Measurements from ENCODE around the gene DHDH. TPM values are rescaled to one million over a fixed set of nuclear protein-coding genes. Genes with fewer than 3 reads are reported as not detected.
A peak's percentile ranks its signal among the peaks of the same experiment; 100 is the strongest.
"Not testable (repeated sequence)": the region's sequence is repeated elsewhere in the genome, so short reads cannot be mapped to it uniquely, and the experiment has no call there.

DHDH gene
- total and polyA plus RNA-seq, 7 donors = 0.14 to 0.21 TPM; not detected in 5

GRCh38 chr19:48921721-48922500 lies 11.6 kb upstream of the DHDH start:
- intact Hi-C loops (cut with DNase I) = no loop called here
- H3K27me3 ChIP-seq (ENCODE audit: insufficient read depth in 3 of 3, low read length in 2 of 3) = no peaks in the 10 kb centered on the region
- peaks cover 3% of the 10 kb centered on the region for H3K4me1 ChIP-seq
- 83 to 92% (median 90%) methylated on average over 11 to 12 of the region's 12 CpGs for WGBS, 3 donors
- H3K36me3 ChIP-seq (ENCODE audit: insufficient read depth in 1 of 2, low read depth in 1 of 2) = peaks cover 0 to 58% of the 10 kb centered on the region in 2 donors
- H3K27ac ChIP-seq = no peak overlapping the region
- TF ChIP-seq CTCF (IDR thresholded peaks at IDR 0.05) = no peak
- DNase-seq (no peak), ATAC-seq (no peak)
- H3K4me3 ChIP-seq = no peak overlapping the region
- no peaks in the 10 kb centered on the region for H3K9me3 ChIP-seq

- TF ChIP-seq CTCF (IDR thresholded peaks at IDR 0.05) = no peak
- peaks cover 8% of the 10 kb centered on the region for H3K4me1 ChIP-seq
- no peaks in the 10 kb centered on the region for H3K27me3 ChIP-seq (ENCODE audit: insufficient read depth in 3 of 3, low read length in 2 of 3)
- no peak for ATAC-seq
- no peak for DNase-seq
- no peak overlapping the region for H3K4me3 ChIP-seq
- H3K36me3 ChIP-seq (ENCODE audit: insufficient read depth in 1 of 2, low read depth in 1 of 2) = peaks cover 0 to 54% of the 10 kb centered on the region in 2 donors
- H3K27ac ChIP-seq = no peak overlapping the region
- WGBS, 3 donors = 75 to 87% (median 76%) methylated on average over 17 to 18 of the region's 18 CpGs
- intact Hi-C loops (cut with DNase I) = no loop called here
- H3K9me3 ChIP-seq = no peaks in the 10 kb centered on the region
Observed at GRCh38 chr19:48922548-48923490, 10.7 kb upstream of the DHDH start.

GRCh38 chr19:48925240-48925843 lies 8.2 kb upstream of the DHDH start:
- 66 to 74% (median 74%) methylated on average over 11 of the region's 11 CpGs for WGBS, 3 donors
- H3K4me3 ChIP-seq = no peak overlapping the region
- DNase-seq (no peak), ATAC-seq (peak in 2 of 4 donors; percentile 9 to 11)
- H3K36me3 ChIP-seq (ENCODE audit: insufficient read depth in 1 of 2, low read depth in 1 of 2) = peaks cover 0 to 31% of the 10 kb centered on the region in 2 donors
- no peak for TF ChIP-seq CTCF (IDR thresholded peaks at IDR 0.05)
- no peaks in the 10 kb centered on the region for H3K9me3 ChIP-seq
- H3K27ac ChIP-seq = no peak overlapping the region
- H3K27me3 ChIP-seq (ENCODE audit: insufficient read depth in 3 of 3, low read length in 2 of 3) = no peaks in the 10 kb centered on the region
- intact Hi-C loops (cut with DNase I) = no loop called here
- peaks cover 8% of the 10 kb centered on the region for H3K4me1 ChIP-seq

GRCh38 chr19:48925890-48926289 lies 7.6 kb upstream of the DHDH start:
- H3K4me1 ChIP-seq; H3K27ac ChIP-seq; H3K9me3 ChIP-seq; ATAC-seq; H3K27me3 ChIP-seq (ENCODE audit: insufficient read depth in 3 of 3, low read length in 2 of 3); H3K4me3 ChIP-seq; DNase-seq; intact Hi-C loops (cut with DNase I): not testable (repeated sequence)
- peaks cover 0 to 25% of the 10 kb centered on the region in 2 donors for H3K36me3 ChIP-seq (ENCODE audit: insufficient read depth in 1 of 2, low read depth in 1 of 2)
- WGBS, 3 donors = 72 to 76% (median 72%) methylated on average over 8 of the region's 8 CpGs

Measured in psoas muscle (tissue), 8 donors.